Progenitor cell of endocrine pancreas (in vitro differentiated cells): Measurements from ENCODE around the gene AMFR. TPM values are rescaled to one million over a fixed set of nuclear protein-coding genes. Genes with fewer than 3 reads are reported as not detected.

Source experiments
- DNase-seq: peaks from one replicate; pipeline ENCODE4 v3.0.0; 2021; ENCODE audit warnings: low spot score; ENCODE audit not compliant: unreplicated experiment
- H3K27ac Mint-ChIP-seq: 2 replicates; pipeline ENCODE4 v1.8.0; 2021; ENCODE audit warnings: mild to moderate bottlenecking, moderate library complexity, mixed read lengths
- H3K27me3 Mint-ChIP-seq: 2 replicates; pipeline ENCODE4 v1.8.0; 2021; ENCODE audit warnings: mixed read lengths
- H3K36me3 Mint-ChIP-seq: 2 replicates; pipeline ENCODE4 v1.8.0; 2022; ENCODE audit warnings: mixed read lengths; ENCODE audit not compliant: insufficient read depth
- H3K4me1 Mint-ChIP-seq: 2 replicates; pipeline ENCODE4 v1.8.0; 2021; ENCODE audit warnings: low read depth, mixed read lengths
- H3K4me3 Mint-ChIP-seq: 2 replicates; pipeline ENCODE4 v1.8.0; 2021; ENCODE audit warnings: low read depth, mild to moderate bottlenecking, moderate library complexity, mixed read lengths
- H3K9me3 Mint-ChIP-seq: 2 replicates; pipeline ENCODE4 v1.8.0; 2021; ENCODE audit warnings: low read depth, mixed read lengths
- total RNA-seq: library from RNA; stranded (reverse); gene quantifications from 2 replicates; pipeline ENCODE4 v1.2.1, GENCODE V29; 2021
- TF ChIP-seq, protein P1 (sequence below): fragments of 200-600 bp; sonication (generic); IDR thresholded peaks from one replicate; pipeline ENCODE4 v1.5.0; 2021; ENCODE audit warnings: antibody characterized with exemption, mild to moderate bottlenecking; ENCODE audit not compliant: unreplicated experiment

The AMFR gene
- total RNA-seq, 1 donor from 2014 or later: 55.8 TPM

DNA sequence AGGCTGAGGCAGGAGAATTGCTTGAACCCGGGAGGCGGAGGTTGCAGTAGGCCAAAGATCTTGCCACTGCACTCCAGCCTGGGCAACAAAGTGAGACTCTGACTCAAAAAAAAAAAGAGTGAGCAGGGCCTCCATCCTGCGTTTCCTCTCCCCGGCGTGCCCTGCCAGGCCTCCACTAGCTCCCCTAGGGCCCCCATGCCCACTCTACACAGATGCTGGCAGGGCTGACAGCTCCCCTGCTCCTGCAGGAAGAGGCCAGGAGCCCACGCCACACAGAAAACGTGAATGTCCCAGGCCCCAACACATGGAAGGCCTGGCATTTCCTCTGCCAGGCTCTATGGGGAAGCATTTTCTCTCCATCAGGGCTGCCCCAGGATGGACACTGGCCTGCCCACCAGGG, 109.4 kb downstream of the AMFR start:
- Mint-ChIP-seq H3K4me1 (peaks cover 1% of the 10 kb centered on the region), H3K36me3 (no peaks in the 10 kb centered on the region), H3K9me3 (no peaks in the 10 kb centered on the region), H3K4me3 (no peak overlapping the region), H3K27me3 (peaks cover 20% of the 10 kb centered on the region), H3K27ac (no peak overlapping the region)
- DNase-seq: no peak
- TF ChIP-seq, protein P1, sequence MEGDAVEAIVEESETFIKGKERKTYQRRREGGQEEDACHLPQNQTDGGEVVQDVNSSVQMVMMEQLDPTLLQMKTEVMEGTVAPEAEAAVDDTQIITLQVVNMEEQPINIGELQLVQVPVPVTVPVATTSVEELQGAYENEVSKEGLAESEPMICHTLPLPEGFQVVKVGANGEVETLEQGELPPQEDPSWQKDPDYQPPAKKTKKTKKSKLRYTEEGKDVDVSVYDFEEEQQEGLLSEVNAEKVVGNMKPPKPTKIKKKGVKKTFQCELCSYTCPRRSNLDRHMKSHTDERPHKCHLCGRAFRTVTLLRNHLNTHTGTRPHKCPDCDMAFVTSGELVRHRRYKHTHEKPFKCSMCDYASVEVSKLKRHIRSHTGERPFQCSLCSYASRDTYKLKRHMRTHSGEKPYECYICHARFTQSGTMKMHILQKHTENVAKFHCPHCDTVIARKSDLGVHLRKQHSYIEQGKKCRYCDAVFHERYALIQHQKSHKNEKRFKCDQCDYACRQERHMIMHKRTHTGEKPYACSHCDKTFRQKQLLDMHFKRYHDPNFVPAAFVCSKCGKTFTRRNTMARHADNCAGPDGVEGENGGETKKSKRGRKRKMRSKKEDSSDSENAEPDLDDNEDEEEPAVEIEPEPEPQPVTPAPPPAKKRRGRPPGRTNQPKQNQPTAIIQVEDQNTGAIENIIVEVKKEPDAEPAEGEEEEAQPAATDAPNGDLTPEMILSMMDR: no peak

DNA sequence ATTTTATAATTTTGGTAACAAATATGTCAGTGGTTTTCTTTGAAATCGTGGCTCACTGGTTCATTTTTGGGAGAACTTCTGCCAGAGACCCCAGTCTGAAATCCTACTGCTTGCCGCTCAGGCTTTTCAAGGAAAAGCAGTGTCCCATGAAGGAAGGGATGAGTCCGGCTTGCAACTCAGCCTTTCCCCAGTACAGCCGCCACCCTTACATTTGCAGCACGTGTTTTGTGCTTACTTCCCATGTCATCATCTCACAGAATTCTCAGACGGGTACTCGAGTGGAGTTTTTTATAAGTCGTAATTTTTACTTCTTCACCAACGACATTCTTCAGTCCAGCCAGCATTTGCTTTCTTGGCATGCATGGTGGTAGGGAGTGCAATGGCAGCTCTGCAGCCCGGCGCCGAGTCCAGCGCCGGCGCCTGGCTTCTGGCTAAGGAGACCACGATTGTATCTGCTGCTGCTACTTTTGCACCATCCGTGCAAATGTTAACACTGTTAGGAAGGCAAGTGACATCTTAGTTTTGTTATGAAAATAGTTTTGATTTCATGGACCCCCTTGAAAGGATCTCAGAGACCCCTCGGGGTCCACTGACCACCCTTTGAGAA, 111.0 kb downstream of the AMFR start:
- no peak for DNase-seq
- peaks cover 1% of the 10 kb centered on the region for H3K4me1 Mint-ChIP-seq
- H3K27ac Mint-ChIP-seq: no peak overlapping the region
- H3K4me3 Mint-ChIP-seq: no peak overlapping the region
- no peaks in the 10 kb centered on the region for H3K9me3 Mint-ChIP-seq
- TF ChIP-seq, protein P1: no peak
- H3K36me3 Mint-ChIP-seq: no peaks in the 10 kb centered on the region
- peaks cover 20% of the 10 kb centered on the region for H3K27me3 Mint-ChIP-seq

DNA sequence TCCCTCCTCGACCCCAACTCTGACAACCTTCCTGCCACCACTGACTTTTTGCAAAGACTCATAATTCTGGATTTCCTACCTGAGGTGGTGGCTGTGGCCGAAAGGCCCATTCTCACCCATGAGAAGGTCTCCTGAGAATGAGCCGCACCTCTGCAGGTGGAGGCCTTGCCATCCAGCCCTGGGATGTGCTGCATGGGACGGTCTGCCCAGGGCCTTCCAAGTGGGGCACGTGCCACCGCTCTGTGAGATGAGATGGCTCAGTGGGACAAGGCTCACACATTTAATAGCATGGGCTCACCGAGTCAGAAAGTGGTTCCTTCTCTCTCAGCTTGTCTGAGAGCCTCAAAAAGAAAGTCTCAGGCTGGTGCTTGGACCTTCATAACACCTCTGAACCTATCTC, 112.8 kb downstream of the AMFR start:
- no peak overlapping the region for H3K4me3 Mint-ChIP-seq
- no peaks in the 10 kb centered on the region for H3K9me3 Mint-ChIP-seq
- no peaks in the 10 kb centered on the region for H3K4me1 Mint-ChIP-seq
- TF ChIP-seq, protein P1: no peak
- H3K27me3 Mint-ChIP-seq: peaks cover 21% of the 10 kb centered on the region
- DNase-seq: no peak
- H3K27ac Mint-ChIP-seq: no peak overlapping the region
- no peaks in the 10 kb centered on the region for H3K36me3 Mint-ChIP-seq

DNA sequence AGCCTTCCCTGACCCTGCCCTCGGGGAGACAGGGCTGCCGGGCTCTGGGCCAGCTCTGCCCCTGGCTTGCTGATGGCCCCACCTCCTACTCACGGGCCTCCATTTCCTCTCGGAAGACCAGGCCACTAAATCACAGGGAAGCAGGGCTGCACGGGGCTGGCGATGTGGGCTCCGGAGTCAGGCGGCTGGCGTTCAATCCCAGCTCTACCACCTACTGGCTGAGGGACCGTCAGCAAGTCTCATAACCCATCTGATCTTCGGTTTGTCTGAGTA, 113.4 kb downstream of the AMFR start:
- Mint-ChIP-seq H3K4me1 (no peaks in the 10 kb centered on the region), H3K4me3 (no peak overlapping the region), H3K9me3 (no peaks in the 10 kb centered on the region), H3K36me3 (no peaks in the 10 kb centered on the region), H3K27ac (no peak overlapping the region), H3K27me3 (peaks cover 16% of the 10 kb centered on the region)
- no peak for DNase-seq
- TF ChIP-seq, protein P1: no peak

Other genes with a start within 250 kb of the AMFR start
- gene GNAO1, start 234.1 kb downstream of the AMFR start, total RNA-seq: 13.6 and 14.6 TPM in 2 replicates
- gene NUDT21, start 25.8 kb upstream of the AMFR start, total RNA-seq: 139 and 142 TPM in 2 replicates
- 32.0 and 33.6 TPM in 2 replicates for gene OGFOD1, start 26.0 kb upstream of the AMFR start, total RNA-seq
- 52.3 and 56.0 TPM in 2 replicates for gene BBS2, start 94.5 kb upstream of the AMFR start, total RNA-seq
- not detected in 2 replicates for gene MT4, start 139.5 kb upstream of the AMFR start, total RNA-seq
- gene MT3, start 164.0 kb upstream of the AMFR start, total RNA-seq: not detected in 2 replicates
- 11.5 TPM in 2 replicates for gene MT2A, start 183.0 kb upstream of the AMFR start, total RNA-seq
- 4.0 and 5.2 TPM in 2 replicates for gene MT1E, start 200.2 kb upstream of the AMFR start, total RNA-seq
- gene MT1M, start 207.1 kb upstream of the AMFR start, total RNA-seq: not detected in 2 replicates
- gene MT1A, start 213.1 kb upstream of the AMFR start, total RNA-seq: not detected in 2 replicates
- not detected in 2 replicates for gene MT1B, start 226.3 kb upstream of the AMFR start, total RNA-seq
- gene MT1F, start 232.4 kb upstream of the AMFR start, total RNA-seq: 6.3 and 7.2 TPM in 2 replicates
- 1.8 and 2.9 TPM in 2 replicates for gene MT1G, start 242.5 kb upstream of the AMFR start, total RNA-seq
- gene MT1H, start 244.3 kb upstream of the AMFR start, total RNA-seq: not detected in 2 replicates